NT2/D1 (cell line): ENCODE results near the gene PIRT.

Source experiments
- DNase-seq: peaks from one replicate; pipeline ENCODE4 v3.0.0-alpha.2; 2011; ENCODE audit warnings: low read depth, low spot score
- H3K27me3 ChIP-seq: 2 replicates; pipeline ENCODE4 v1.6.0; 2011; ENCODE audit warnings: mild to moderate bottlenecking; ENCODE audit not compliant: insufficient read length, insufficient read depth
- H3K36me3 ChIP-seq: 2 replicates; pipeline ENCODE4 v1.6.1; 2011; ENCODE audit warnings: mild to moderate bottlenecking, low read length, mixed read lengths; ENCODE audit not compliant: insufficient read depth, insufficient read length
- H3K4me1 ChIP-seq: 2 replicates; pipeline ENCODE4 v1.5.1; 2011; ENCODE audit not compliant: insufficient read depth, insufficient read length
- H3K4me3 ChIP-seq: 2 replicates; pipeline ENCODE4 v1.5.1; 2011; ENCODE audit warnings: low read depth; ENCODE audit not compliant: insufficient read length
- H3K9ac ChIP-seq: 2 replicates; pipeline ENCODE4 v1.6.0; 2011; ENCODE audit warnings: low read depth; ENCODE audit not compliant: insufficient read length
- H3K9me3 ChIP-seq: 2 replicates; pipeline ENCODE4 v1.5.1; 2011; ENCODE audit warnings: mild to moderate bottlenecking, low read length; ENCODE audit not compliant: insufficient read depth
- SUZ12 ChIP-seq: IDR thresholded peaks from 2 replicates; pipeline ENCODE4 v1.6.1; 2011; ENCODE audit not compliant: insufficient read length, insufficient read depth; ENCODE audit errors: extremely low read depth
- YY1 ChIP-seq: IDR thresholded peaks from 2 replicates; pipeline ENCODE4 v1.6.1; 2011; ENCODE audit not compliant: insufficient read length, insufficient read depth
- ZNF274 ChIP-seq: IDR thresholded peaks from 2 replicates; pipeline ENCODE4 v1.6.1; 2011; ENCODE audit warnings: mild to moderate bottlenecking, low read depth, low read length

PIRT gene

DNA sequence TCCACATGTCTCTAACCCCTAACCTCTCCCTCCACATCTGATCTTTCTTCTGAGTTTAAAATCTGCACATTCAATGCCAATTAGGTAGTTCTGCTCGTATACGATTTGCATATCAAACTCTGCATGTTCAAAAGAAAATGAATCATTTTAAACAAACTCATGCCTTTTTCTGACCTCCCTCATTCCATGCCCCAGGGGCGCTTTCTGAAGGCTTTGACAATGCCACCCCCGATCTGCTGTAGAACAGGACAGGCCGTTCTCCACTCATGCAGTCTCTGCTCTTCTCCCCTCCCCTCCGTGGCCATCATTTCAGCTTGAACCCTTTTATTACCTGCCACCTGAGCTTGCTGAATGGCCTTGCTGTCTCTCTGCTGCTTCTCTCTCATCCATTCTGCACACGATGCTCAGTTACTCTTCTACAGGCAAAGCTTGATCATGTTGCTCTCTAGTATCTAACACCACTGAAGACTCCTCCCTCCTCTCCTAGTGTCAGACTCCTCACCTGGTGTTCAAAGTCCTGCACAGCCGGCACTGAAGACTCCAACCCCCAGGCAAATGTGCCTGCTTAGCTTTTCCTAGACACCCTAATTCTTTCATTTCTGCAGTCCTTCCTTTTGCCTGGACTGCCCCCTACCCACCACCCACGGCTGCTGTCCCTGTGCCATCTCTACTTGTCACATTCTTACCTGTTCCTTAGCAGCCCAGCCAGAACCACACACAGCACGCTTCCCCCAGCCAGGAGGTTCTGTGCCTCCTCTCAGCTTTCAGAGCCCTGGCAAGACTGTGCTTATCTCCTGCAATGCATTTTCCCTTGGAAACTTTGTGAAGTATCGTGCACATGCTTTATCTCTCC is 40.2 kb downstream of the PIRT start:
- no peaks in the 10 kb centered on the region for H3K36me3 ChIP-seq
- DNase-seq, result no peak
- H3K27me3 ChIP-seq, result no peaks in the 10 kb centered on the region
- H3K4me3 ChIP-seq, result no peak overlapping the region
- TF ChIP-seq SUZ12 (no peak), YY1 (no peak), ZNF274 (no peak)
- no peaks in the 10 kb centered on the region for H3K9me3 ChIP-seq
- peaks cover 4% of the 10 kb centered on the region for H3K4me1 ChIP-seq
- H3K9ac ChIP-seq, result no peak overlapping the region

DNA sequence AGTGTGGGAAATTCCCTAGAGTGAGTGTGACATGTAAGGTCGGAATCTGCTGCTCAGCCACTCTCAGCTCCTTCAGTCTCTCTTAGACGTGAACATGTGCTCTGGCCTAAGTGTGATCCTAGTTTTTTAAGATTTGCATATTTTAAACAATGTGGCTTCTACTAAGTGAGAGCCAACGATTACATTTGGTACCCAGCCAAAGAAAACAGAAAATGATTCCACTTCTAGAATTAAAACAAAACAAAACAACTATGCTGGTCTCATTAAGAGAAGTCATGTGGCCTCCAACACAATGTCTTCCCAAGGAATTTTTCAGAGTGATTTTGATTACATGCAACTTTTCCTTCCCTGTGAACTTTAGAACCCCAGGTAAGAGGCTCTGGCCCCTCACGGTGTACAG is 44.1 kb downstream of the PIRT start:
- H3K4me3 ChIP-seq, result no peak overlapping the region
- no peak for DNase-seq
- peaks cover 11% of the 10 kb centered on the region for H3K4me1 ChIP-seq
- H3K36me3 ChIP-seq, result no peaks in the 10 kb centered on the region
- no peak for TF ChIP-seq YY1
- no peak for TF ChIP-seq SUZ12
- no peak for TF ChIP-seq ZNF274
- no peaks in the 10 kb centered on the region for H3K9me3 ChIP-seq
- no peaks in the 10 kb centered on the region for H3K27me3 ChIP-seq
- no peak overlapping the region for H3K9ac ChIP-seq

DNA sequence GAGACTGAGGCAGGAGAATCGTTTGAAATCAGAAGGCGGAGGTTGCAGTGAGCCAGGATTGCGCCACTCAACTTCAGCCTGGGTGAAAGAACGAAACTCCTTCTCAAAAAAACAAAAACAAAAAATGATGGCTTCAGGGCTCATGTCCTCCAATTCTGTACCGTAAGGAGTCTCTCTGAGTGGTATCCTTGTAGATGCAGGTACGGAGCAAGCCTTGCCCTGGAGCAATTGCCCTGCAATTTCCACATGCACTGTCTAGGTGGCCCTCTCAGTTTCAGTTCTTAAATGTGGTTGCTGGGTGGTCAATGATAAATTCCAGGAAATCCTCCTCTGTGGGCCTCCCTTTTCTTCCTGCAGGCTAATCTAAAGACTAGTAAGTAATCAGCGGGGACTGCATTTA is 44.6 kb downstream of the PIRT start:
- H3K9ac ChIP-seq, result no peak overlapping the region

DNA sequence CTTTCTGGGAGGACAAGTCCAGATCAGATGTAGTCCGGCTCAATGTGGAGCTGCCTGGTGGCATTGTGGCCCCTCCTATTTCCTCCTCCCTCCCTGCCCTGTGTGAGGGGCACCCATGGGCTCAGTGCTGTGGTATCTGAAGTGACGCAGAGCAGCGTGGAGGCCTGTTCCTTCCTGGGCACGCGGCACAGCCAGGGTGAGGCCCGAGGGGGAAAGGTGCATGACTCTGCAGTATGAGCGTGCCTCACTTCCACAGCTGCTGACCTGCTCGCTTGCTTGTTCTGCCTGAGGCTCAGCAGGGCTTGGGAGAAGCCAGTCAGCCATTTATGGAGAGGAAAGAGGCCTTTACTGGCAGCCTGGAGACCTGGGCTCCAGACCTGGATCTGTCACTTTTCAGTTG is 45.7 kb downstream of the PIRT start:
- DNase-seq, result no peak
- TF ChIP-seq ZNF274, result no peak
- TF ChIP-seq SUZ12, result no peak
- TF ChIP-seq YY1, result no peak
- no peaks in the 10 kb centered on the region for H3K36me3 ChIP-seq
- H3K4me3 ChIP-seq, result no peak overlapping the region
- H3K27me3 ChIP-seq, result no peaks in the 10 kb centered on the region
- H3K9ac ChIP-seq, result no peak overlapping the region
- no peaks in the 10 kb centered on the region for H3K9me3 ChIP-seq
- peaks cover 11% of the 10 kb centered on the region for H3K4me1 ChIP-seq

More for the DNA sequence above, 44.6 kb downstream of the PIRT start:
- Histone ChIP-seq H3K27me3 (no peaks in the 10 kb centered on the region), H3K36me3 (no peaks in the 10 kb centered on the region), H3K9me3 (no peaks in the 10 kb centered on the region), H3K4me1 (peaks cover 11% of the 10 kb centered on the region), H3K4me3 (no peak overlapping the region)
- no peak for DNase-seq
- TF ChIP-seq SUZ12, result no peak
- no peak for TF ChIP-seq ZNF274
- no peak for TF ChIP-seq YY1

DNA sequence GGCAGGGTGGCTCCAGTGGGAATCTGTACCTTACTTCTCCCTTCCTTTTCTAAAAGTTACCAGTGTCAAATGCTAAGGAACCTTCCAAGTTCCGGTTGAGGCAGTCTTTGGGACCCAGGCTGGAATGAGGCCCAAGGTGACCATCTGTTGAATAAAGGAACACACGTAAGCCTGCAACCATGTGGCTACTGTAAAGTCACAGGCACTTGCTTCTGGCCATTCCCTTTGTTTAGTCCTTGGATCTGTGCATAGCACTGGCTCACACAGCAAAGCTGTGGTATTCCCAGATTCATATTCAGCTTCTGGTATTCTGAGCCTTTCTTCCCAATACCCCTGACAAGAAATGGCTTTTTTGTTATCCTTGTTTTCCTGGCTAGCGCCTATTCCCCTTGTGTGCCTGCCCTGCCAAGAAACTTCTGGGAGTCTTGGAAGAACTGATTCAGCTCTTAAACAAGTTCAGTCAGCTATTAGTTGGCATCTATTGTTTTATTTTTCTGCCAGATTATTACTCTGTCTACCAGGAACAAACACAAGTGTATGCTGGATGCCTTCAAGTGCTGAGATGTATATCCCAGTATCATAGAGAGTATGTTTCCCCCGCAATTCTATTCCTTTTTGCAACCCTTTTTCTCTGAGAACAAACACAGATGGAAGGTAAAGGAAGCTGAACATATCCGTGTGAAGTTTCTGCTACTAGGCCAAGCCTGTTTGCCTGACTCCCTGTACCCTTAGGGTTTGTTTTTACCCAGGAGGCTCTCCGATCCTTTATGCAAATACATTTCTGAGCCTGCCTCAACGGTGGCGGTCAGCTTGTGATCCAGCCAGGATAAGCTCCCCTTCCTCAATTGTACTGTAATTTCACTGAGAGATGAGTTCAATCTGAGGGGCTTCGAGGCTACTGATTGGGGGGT is 47.1 kb downstream of the PIRT start:
- no peaks in the 10 kb centered on the region for H3K27me3 ChIP-seq
- H3K9ac ChIP-seq, result no peak overlapping the region
- no peaks in the 10 kb centered on the region for H3K36me3 ChIP-seq
- no peaks in the 10 kb centered on the region for H3K9me3 ChIP-seq
- TF ChIP-seq SUZ12, result no peak
- H3K4me3 ChIP-seq, result no peak overlapping the region
- peaks cover 11% of the 10 kb centered on the region for H3K4me1 ChIP-seq
- DNase-seq, result no peak

DNA sequence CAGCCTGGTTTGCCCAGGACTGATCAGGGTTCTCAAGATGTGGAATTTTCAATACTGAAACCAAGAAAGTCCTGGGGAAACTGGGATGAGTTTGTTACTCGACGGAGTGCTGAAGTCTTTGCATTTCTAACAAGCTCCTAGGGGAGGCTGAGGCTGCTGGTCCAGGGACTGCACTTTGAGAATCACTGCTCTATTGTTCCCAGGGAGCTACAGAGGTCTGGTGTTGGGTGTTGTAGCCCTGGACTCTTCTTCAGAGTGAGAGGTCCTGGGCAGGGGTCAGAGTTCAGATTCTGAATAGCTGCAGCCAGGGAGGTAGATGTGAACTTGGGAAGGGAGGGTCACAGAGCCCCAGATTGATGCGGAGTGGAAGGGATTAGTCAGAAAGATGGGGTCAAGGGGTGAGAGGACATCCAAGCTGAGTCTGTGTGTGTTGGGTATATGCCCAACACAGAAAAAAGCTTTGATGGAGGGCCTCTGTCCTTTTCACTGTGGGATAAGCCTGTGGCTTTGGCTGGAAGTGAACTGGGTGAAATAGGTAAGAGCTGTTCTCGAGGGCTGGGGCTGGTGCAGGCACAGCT is 48.1 kb downstream of the PIRT start:
- Histone ChIP-seq H3K9me3 (no peaks in the 10 kb centered on the region), H3K4me1 (peaks cover 11% of the 10 kb centered on the region), H3K27me3 (no peaks in the 10 kb centered on the region), H3K36me3 (no peaks in the 10 kb centered on the region), H3K9ac (no peak overlapping the region), H3K4me3 (no peak overlapping the region)
- no peak for DNase-seq
- TF ChIP-seq YY1 (no peak), SUZ12 (no peak), ZNF274 (no peak)
